ENCODE measurements around the gene GIT1. TPM values are rescaled to one million over a fixed set of nuclear protein-coding genes. Genes with fewer than 3 reads are reported as not detected.

GIT1 gene
- total and polyA plus RNA-seq, 4 experiments from 2014 or later, result 4.2 to 82.8 (median 51.9) TPM

DNA sequence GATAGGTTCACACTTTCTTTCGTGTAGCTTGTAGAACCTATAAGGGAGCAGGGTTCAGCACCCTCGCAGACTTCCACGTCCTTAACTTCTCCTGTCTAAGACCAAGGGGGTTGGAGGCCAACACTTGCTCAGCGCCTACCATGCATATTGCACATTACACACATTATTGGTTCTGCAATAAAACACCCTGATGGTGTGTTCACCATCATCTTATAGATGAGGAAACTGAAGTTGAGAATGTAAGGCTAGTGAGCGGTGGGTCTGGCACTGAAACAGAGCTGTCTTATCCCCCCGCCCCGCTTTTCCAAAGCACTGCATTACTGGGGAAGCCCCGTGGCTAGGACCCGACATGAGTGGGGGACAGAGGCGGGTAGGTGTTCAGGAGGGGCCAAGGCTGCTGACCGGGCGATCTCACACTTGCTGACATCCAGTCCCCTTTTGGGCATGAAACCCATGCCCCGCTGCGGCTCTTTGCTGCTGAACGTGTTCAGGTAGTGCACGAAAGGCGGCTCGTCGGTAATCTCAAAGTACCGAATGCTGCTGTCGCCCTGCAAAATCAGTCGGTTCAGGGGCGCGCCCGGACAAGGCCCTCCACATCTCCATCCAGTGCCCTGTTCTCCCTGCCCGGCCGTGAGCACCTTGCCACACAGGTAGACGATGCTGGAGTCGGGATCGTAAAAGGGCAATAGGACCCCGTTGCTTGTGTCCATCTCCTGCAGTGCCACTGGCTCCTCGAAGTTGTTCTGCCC is 27.0 kb upstream of the GIT1 start:
- Mint-ChIP-seq H3K9me3 (no peaks in the 10 kb centered on the region), H3K4me1 (peaks cover 17 to 45% (median 29%) of the 10 kb centered on the region in 4 donors), H3K36me3 (peaks cover 0 to 1% of the 10 kb centered on the region in 2 donors), H3K27ac (peak overlapping the region; percentile 11 to 89 (median 63)), H3K27me3 (no peaks in the 10 kb centered on the region), H3K4me3 (peak overlapping the region; percentile 88 to 94 (median 92))
- no peaks in the 10 kb centered on the region for H3K9me3 ChIP-seq (ENCODE audit: control insufficient read depth in 1 of 2, low read length in 2 of 2)
- CTCF ChIA-PET (ENCODE audit: partially characterized antibody), result interaction anchor here (0.6 to 22.5 kb wide), 40 partner anchors 9 to 322 kb away, joined by 3 to 523 read pairs (median 6); partner anchors contain the start of genes ABHD15, ANKRD13B, NUFIP2 and SSH2
- H3K4me3 ChIP-seq (ENCODE audit: low read length in 2 of 2), result peak overlapping the region; percentile 64 to 89
- no peaks in the 10 kb centered on the region for H3K27me3 ChIP-seq (ENCODE audit: insufficient read depth, low read length)
- intact Hi-C loops (cut with micrococcal nuclease), result loop anchor here (1.0 to 10.0 kb wide), 4 partner anchors 145 to 478 kb away; partner anchors contain the start of gene SSH2
- POLR2A ChIA-PET (ENCODE audit: partially characterized antibody), result interaction anchor here (0.6 to 6.9 kb wide), 28 partner anchors 9 to 1697 kb away, joined by 3 to 127 read pairs (median 6); partner anchors contain the start of genes ABHD15, ANKRD13B, BLMH and EVI2B
- H3K27ac ChIP-seq (ENCODE audit: low read depth, low read length), result no peak overlapping the region
- peaks cover 57% of the 10 kb centered on the region for H3K4me1 ChIP-seq (ENCODE audit: insufficient read depth, low read length)
- DNase-seq, result peak in 2 of 5 donors; percentile 18 to 22
- H3K36me3 ChIP-seq (ENCODE audit: insufficient read depth, low read length), result no peaks in the 10 kb centered on the region

DNA sequence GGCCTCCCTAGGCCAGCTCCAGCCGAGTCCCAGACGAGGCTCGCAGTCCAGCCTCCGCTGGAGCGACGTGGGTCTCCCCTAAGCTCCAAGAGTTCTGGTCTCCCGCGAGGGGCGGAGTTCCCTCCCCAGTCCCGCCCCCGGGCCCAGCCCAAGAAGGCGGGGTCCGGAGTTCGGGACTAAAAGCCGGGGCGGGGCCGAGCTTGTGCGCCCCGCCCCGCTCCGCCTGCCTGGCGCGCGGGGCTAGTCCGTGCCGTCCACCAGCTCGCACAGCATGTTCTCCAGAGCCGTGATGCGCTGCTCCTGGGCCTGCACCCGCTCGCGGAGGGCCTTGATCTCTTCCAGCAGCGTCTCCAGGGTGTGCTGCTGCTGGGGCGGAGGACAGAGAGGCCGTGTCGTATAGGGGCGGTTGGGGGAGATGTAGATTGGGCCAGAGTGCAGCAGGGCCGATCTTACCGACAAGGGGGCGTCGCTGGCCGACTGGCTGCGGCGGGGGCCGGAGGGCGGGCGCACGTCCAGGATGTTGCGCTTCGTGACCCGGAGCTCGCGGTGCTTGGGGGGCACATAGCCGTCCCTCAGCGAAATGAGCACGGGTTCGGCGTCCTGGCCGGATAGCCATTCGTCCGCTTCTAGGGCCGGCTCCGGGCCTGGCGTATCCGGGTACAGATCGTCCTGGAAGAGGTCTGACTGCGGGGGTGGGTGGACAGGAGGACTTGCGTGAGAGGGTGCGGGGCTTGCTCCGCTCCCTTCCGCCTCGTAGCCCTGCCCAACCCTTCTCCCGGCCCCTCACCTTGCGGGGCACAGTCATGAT is 26.2 kb upstream of the GIT1 start:
- Histone ChIP-seq H3K9me3 (ENCODE audit: control insufficient read depth in 1 of 2, low read length in 2 of 2) (no peaks in the 10 kb centered on the region), H3K27ac (ENCODE audit: low read depth, low read length) (peak overlapping the region; percentile 47), H3K4me3 (ENCODE audit: low read length in 2 of 2) (peak overlapping the region; percentile 89 to 92), H3K4me1 (ENCODE audit: insufficient read depth, low read length) (peaks cover 57% of the 10 kb centered on the region), H3K36me3 (ENCODE audit: insufficient read depth, low read length) (no peaks in the 10 kb centered on the region), H3K27me3 (ENCODE audit: insufficient read depth, low read length) (no peaks in the 10 kb centered on the region)
- Mint-ChIP-seq H3K36me3 (peaks cover 0 to 1% of the 10 kb centered on the region in 2 donors), H3K27me3 (no peaks in the 10 kb centered on the region), H3K9me3 (no peaks in the 10 kb centered on the region), H3K27ac (peak overlapping the region; percentile 83 to 97 (median 92)), H3K4me1 (peaks cover 17 to 41% (median 29%) of the 10 kb centered on the region in 4 donors), H3K4me3 (peak overlapping the region; percentile 88 to 94 (median 92))
- intact Hi-C loops (cut with micrococcal nuclease), result loop anchor here (1.0 to 10.0 kb wide), 3 partner anchors 26 to 479 kb away; partner anchors contain the start of genes GIT1 and TP53I13
- POLR2A ChIA-PET (ENCODE audit: partially characterized antibody), result interaction anchor here (0.7 to 6.9 kb wide), 19 partner anchors 9 to 896 kb away, joined by 3 to 127 read pairs (median 4); partner anchors contain the start of genes ABHD15, ANKRD13B, BLMH and GIT1
- CTCF ChIA-PET (ENCODE audit: partially characterized antibody), result interaction anchor here (0.6 to 22.5 kb wide), 22 partner anchors 9 to 316 kb away, joined by 3 to 523 read pairs (median 3); partner anchors contain the start of genes ABHD15, ANKRD13B and TP53I13
- DNase-seq, result peak; percentile 82 to 86 (median 84)

DNA sequence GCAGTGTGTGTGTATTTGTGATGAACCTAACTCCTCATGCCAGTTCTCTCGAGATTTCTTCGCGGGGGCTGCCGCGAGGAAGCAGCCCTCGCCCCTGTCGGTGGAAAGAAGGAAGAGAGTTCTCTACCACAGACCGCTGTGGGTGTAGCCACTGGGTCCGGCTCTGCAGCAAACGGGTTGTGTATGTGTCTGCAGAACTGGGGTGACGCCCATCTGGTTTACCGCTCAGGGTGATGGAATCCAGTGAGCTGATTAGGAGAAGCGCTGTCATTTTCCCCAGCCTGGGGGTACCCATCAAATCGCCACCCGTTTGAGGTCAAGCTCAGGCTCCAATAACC is 25.6 kb upstream of the GIT1 start:
- ChIA-PET POLR2A (ENCODE audit: partially characterized antibody) (interaction anchor here (0.7 to 6.9 kb wide), 15 partner anchors 10 to 895 kb away, joined by 3 to 127 read pairs (median 6); partner anchors contain the start of genes ABHD15, ANKRD13B, GIT1 and NUFIP2), CTCF (ENCODE audit: partially characterized antibody) (interaction anchor here (0.6 to 22.5 kb wide), 15 partner anchors 8 to 316 kb away, joined by 3 to 523 read pairs (median 3); partner anchors contain the start of genes ABHD15, ANKRD13B and TP53I13)
- Histone ChIP-seq H3K4me3 (ENCODE audit: low read length in 2 of 2) (peak overlapping the region; percentile 89 to 92), H3K36me3 (ENCODE audit: insufficient read depth, low read length) (no peaks in the 10 kb centered on the region), H3K27ac (ENCODE audit: low read depth, low read length) (peak overlapping the region; percentile 47), H3K9me3 (ENCODE audit: control insufficient read depth in 1 of 2, low read length in 2 of 2) (no peaks in the 10 kb centered on the region), H3K27me3 (ENCODE audit: insufficient read depth, low read length) (no peaks in the 10 kb centered on the region), H3K4me1 (ENCODE audit: insufficient read depth, low read length) (peaks cover 57% of the 10 kb centered on the region)
- Mint-ChIP-seq H3K4me1 (peaks cover 17 to 41% (median 29%) of the 10 kb centered on the region in 4 donors), H3K27ac (peak overlapping the region; percentile 83 to 97 (median 92)), H3K27me3 (no peaks in the 10 kb centered on the region), H3K9me3 (no peaks in the 10 kb centered on the region), H3K36me3 (peaks cover 0 to 1% of the 10 kb centered on the region in 2 donors), H3K4me3 (peak overlapping the region; percentile 88 to 94 (median 92))
- DNase-seq, result peak; percentile 79 to 88 (median 84)
- intact Hi-C loops (cut with micrococcal nuclease), result loop anchor here (1.0 to 10.0 kb wide), 3 partner anchors 26 to 480 kb away; partner anchors contain the start of genes GIT1 and TP53I13

DNA sequence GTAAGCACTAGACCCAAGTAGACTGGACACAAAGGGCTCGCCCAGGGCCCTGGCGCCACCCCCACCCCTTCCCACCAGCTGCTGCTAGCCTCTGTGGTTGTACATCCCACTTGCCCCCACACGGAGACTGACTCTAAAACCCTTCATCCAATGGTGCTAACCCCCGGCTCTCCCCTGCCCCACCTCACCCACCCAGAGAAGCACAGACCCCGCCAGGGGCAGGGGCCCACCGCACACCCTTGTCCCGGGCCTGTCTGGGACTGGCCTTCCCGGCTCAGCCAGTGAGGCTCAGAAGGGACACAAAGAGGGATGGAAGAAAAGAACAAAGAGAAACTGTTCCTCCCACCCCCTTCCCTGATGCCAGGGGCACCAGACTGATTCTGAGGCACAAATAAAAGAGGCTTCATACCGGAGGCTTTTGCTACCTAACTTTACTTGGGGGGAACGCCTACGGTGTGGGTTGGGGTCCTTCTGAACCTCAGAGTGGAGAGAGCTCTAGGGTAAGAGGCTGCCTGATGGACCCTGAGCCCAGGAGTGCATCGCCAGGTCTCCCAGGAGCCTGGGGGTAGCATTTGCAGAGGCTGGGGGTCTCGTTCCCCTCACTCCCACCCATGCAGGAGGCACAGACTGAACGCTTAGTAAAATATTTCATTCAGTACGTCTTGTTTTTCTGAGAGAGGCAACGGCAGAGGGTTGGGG is 25.1 kb upstream of the GIT1 start:
- ChIA-PET POLR2A (ENCODE audit: partially characterized antibody) (interaction anchor here (0.7 to 6.9 kb wide), 17 partner anchors 10 to 895 kb away, joined by 3 to 127 read pairs (median 6); partner anchors contain the start of genes ABHD15, ANKRD13B, GIT1 and NUFIP2), CTCF (ENCODE audit: partially characterized antibody) (interaction anchor here (0.8 to 22.5 kb wide), 10 partner anchors 7 to 244 kb away, joined by 3 to 523 read pairs (median 5); partner anchors contain the start of genes ABHD15, ANKRD13B and TP53I13)
- H3K4me1 ChIP-seq (ENCODE audit: insufficient read depth, low read length), result peaks cover 57% of the 10 kb centered on the region
- H3K9me3 ChIP-seq (ENCODE audit: control insufficient read depth in 1 of 2, low read length in 2 of 2), result no peaks in the 10 kb centered on the region
- Mint-ChIP-seq H3K4me3 (peak overlapping the region; percentile 88 to 94 (median 92)), H3K27me3 (no peaks in the 10 kb centered on the region), H3K4me1 (peaks cover 17 to 41% (median 29%) of the 10 kb centered on the region in 4 donors), H3K9me3 (no peaks in the 10 kb centered on the region), H3K36me3 (peaks cover 0 to 1% of the 10 kb centered on the region in 2 donors), H3K27ac (peak overlapping the region; percentile 83 to 97 (median 92))
- H3K36me3 ChIP-seq (ENCODE audit: insufficient read depth, low read length), result no peaks in the 10 kb centered on the region
- DNase-seq, result peak in 1 of 5 donors; percentile 13
- peak overlapping the region; percentile 47 for H3K27ac ChIP-seq (ENCODE audit: low read depth, low read length)
- peak overlapping the region; percentile 89 to 92 for H3K4me3 ChIP-seq (ENCODE audit: low read length in 2 of 2)
- no peaks in the 10 kb centered on the region for H3K27me3 ChIP-seq (ENCODE audit: insufficient read depth, low read length)
- intact Hi-C loops (cut with micrococcal nuclease), result loop anchor here (1.0 to 10.0 kb wide), 3 partner anchors 25 to 480 kb away; partner anchors contain the start of genes GIT1 and TP53I13

DNA sequence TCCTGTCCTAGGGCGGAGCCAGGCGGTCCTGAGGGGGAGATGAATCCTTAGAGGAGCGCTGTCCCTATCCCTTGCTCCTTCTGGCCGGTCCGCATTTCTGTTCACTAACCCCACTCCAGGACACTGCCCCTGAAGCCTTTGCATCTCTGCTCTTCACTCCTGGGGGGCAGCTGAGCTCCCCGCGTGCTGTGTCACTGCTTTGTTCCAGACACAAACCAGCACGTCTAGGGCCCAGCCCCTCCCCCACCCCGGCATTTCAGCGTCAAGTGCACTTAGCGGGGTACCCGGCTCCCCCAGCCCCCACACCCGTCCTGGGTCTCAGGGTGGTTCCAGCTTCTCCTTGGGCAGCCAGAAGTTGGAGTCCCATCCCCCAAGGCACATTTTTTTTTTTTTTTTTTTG is 24.4 kb upstream of the GIT1 start:
- intact Hi-C loops (cut with micrococcal nuclease), result loop anchor here (1.0 to 10.0 kb wide), 2 partner anchors 34 to 481 kb away; no protein-coding TSS in a partner anchor
- CTCF ChIA-PET (ENCODE audit: partially characterized antibody), result interaction anchor here (1.0 to 22.5 kb wide), 11 partner anchors 13 to 862 kb away, joined by 3 to 523 read pairs (median 5); partner anchors contain the start of genes ABHD15, ANKRD13B and TP53I13
- no peak for DNase-seq

More for the DNA sequence above, 24.4 kb upstream of the GIT1 start:
- Mint-ChIP-seq H3K9me3 (no peaks in the 10 kb centered on the region), H3K4me3 (peak overlapping the region; percentile 53 to 91 (median 66)), H3K36me3 (peaks cover 0 to 1% of the 10 kb centered on the region in 2 donors), H3K27me3 (no peaks in the 10 kb centered on the region), H3K27ac (peak overlapping the region in 1 of 7 donors; percentile 83), H3K4me1 (peaks cover 17 to 41% (median 30%) of the 10 kb centered on the region in 4 donors)
- Histone ChIP-seq H3K9me3 (ENCODE audit: control insufficient read depth in 1 of 2, low read length in 2 of 2) (no peaks in the 10 kb centered on the region), H3K36me3 (ENCODE audit: insufficient read depth, low read length) (no peaks in the 10 kb centered on the region), H3K4me3 (ENCODE audit: low read length in 2 of 2) (peak overlapping the region; percentile 44 to 57), H3K27me3 (ENCODE audit: insufficient read depth, low read length) (no peaks in the 10 kb centered on the region), H3K27ac (ENCODE audit: low read depth, low read length) (no peak overlapping the region), H3K4me1 (ENCODE audit: insufficient read depth, low read length) (peaks cover 57% of the 10 kb centered on the region)
- POLR2A ChIA-PET (ENCODE audit: partially characterized antibody), result interaction anchor here (0.8 to 6.9 kb wide), 11 partner anchors 9 to 316 kb away, joined by 3 to 127 read pairs (median 9); partner anchors contain the start of genes ANKRD13B, GIT1 and SSH2

Data from CD4-positive, alpha-beta memory T cell (primary cell).